Bronchial epithelial cell (primary cell): ENCODE results near the gene FBXO17. TPM values are rescaled to one million over a fixed set of nuclear protein-coding genes. Genes with fewer than 3 reads are reported as not detected.

Source experiments
- DNase-seq: peaks from one replicate; pipeline ENCODE4 v3.0.0-alpha.2; 2010; ENCODE audit warnings: low read depth
- FAIRE-seq: peaks from 2 replicates; lab custom pipeline; 2011; peaks lifted over from hg19 to GRCh38; lab: Jason Lieb, UNC
- H3K27me3 ChIP-seq: 2 replicates; pipeline ENCODE4 v1.5.1; 2011; ENCODE audit warnings: low read length; ENCODE audit not compliant: control insufficient read depth, insufficient read depth
- H3K36me3 ChIP-seq: 2 replicates; pipeline ENCODE4 v1.5.1; 2011; ENCODE audit warnings: low read length; ENCODE audit not compliant: control insufficient read depth, insufficient read depth
- H3K4me3 ChIP-seq: 2 replicates; pipeline ENCODE4 v1.5.1; 2011; ENCODE audit warnings: mild to moderate bottlenecking, low read depth, low read length, control low read depth
- total RNA-seq: library from RNA; depleted of rRNA; stranded (reverse); fragments of >200 nt; gene quantifications from 2 replicates; pipeline ENCODE4 v1.2.1, GENCODE V29; 2014
- TF ChIP-seq, protein P1 (sequence below): IDR thresholded peaks from 2 replicates; pipeline ENCODE4 v1.5.1; 2011; ENCODE audit warnings: mild to moderate bottlenecking, moderate library complexity, low read length, control low read depth, inconsistent platforms; ENCODE audit not compliant: insufficient read depth, severe bottlenecking

FBXO17 gene, protein sequence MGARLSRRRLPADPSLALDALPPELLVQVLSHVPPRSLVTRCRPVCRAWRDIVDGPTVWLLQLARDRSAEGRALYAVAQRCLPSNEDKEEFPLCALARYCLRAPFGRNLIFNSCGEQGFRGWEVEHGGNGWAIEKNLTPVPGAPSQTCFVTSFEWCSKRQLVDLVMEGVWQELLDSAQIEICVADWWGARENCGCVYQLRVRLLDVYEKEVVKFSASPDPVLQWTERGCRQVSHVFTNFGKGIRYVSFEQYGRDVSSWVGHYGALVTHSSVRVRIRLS
- total RNA-seq = 5.0 and 11.6 TPM in 2 replicates

DNA sequence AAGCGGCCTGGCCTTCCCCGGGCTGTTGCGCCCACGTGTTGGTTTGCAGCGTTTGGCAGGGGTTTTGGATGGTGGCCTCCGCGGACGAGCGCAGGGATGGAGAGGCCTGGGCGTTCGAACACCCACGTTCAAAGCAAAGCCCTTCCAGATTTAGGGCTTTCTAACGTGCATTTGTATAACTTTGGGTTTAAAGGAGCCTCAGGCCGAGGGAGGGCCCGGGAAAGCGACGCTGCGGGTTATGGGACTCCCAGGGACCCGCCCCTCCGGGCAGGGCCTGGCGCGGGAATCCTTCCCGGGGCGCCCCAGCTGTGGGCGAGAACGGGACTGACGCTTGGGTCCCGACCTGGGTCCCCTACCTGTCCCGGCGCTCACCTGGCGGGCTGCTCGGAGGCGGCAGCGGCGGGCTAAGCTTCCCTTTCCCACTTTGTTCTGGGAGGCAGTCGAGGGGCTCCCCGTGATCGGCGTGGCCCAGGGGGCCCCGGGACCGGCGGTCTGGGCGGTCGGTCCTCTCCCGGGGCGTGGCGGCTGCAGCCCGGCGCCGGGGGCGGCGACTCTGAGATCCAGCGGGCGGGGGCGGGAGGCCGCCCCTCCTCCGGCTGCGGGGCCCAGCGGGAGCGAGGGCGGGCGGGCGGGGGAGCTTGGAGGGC lies at the start of gene FBXO17:
Gene FBXO17, minus strand, starts transcription at position 529 of the 647 bp plus-strand sequence. CDS start 25,423 bp downstream, outside the sequence.
- DNase-seq (peak; percentile 34), FAIRE-seq (no peak)

DNA sequence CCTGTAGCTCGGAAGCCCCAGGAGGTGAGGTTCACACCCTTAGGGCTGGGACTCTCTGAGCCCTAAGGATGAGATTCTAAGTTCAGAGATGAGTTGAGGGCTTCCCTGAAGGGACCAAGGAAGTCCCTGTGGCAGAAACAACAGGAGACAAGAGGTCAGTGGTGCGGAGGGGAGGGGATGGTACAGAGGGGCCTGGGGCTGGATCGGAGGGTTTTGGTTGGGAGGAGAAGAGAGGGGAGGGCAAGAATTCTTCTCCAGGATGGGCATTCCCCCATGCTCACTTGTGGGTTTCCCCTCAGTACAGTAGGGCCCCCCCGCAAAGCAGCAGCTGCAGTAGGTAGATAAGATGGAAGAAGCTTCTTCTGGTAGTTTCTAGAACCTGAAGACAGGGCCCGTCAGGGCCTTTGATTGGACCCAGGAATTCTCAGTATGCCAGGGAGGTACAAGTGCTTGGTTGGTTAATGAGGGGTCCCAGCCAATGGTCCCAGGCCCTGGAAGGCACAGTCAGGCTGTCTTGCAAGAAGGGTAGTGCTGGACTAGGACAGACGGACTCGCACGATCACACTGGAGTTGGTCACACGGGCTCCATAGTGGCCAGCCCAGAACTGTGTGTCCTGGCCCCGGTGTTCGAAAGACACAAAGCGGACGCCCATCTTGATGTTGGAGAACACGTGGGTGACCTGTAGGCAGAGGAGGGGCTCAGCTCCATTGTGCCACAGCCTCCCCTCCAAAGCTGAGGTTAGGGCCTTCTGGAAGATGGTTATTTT lies 49.5 kb upstream of the FBXO17 start:
- Histone ChIP-seq H3K36me3 (no peaks in the 10 kb centered on the region), H3K27me3 (no peaks in the 10 kb centered on the region), H3K4me3 (no peak overlapping the region)
- TF ChIP-seq, protein P1, sequence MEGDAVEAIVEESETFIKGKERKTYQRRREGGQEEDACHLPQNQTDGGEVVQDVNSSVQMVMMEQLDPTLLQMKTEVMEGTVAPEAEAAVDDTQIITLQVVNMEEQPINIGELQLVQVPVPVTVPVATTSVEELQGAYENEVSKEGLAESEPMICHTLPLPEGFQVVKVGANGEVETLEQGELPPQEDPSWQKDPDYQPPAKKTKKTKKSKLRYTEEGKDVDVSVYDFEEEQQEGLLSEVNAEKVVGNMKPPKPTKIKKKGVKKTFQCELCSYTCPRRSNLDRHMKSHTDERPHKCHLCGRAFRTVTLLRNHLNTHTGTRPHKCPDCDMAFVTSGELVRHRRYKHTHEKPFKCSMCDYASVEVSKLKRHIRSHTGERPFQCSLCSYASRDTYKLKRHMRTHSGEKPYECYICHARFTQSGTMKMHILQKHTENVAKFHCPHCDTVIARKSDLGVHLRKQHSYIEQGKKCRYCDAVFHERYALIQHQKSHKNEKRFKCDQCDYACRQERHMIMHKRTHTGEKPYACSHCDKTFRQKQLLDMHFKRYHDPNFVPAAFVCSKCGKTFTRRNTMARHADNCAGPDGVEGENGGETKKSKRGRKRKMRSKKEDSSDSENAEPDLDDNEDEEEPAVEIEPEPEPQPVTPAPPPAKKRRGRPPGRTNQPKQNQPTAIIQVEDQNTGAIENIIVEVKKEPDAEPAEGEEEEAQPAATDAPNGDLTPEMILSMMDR = no peak
- no peak for FAIRE-seq
- DNase-seq = no peak

More for the DNA sequence above, at the start of gene FBXO17:
- Histone ChIP-seq H3K36me3 (no peaks in the 10 kb centered on the region), H3K4me3 (peak within 1 kb of the TSS; percentile 64), H3K27me3 (no peaks in the 10 kb centered on the region)
- TF ChIP-seq, protein P1 = no peak

DNA sequence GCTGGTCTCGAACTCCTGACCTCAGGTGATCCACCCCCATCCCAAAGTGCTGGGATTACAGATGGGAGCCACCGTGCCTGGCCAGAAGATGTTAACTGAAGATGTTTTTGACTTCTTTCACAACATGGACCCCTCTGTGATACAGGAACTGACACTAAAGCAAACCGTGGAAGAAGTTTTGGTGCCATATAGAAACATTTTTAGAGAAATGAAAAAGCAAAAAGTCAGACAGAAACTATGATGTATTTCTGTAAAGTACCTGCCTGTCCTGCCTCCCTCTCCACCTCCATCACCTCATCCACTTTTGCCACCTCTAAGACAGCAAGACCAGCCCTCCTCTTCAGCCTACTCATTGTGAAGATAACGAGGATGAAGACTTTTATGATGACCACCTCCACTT lies 45.5 kb upstream of the FBXO17 start:
- DNase-seq = no peak
- no peak for FAIRE-seq
- no peaks in the 10 kb centered on the region for H3K27me3 ChIP-seq
- no peak overlapping the region for H3K4me3 ChIP-seq
- H3K36me3 ChIP-seq = no peaks in the 10 kb centered on the region
- TF ChIP-seq, protein P1 = no peak

DNA sequence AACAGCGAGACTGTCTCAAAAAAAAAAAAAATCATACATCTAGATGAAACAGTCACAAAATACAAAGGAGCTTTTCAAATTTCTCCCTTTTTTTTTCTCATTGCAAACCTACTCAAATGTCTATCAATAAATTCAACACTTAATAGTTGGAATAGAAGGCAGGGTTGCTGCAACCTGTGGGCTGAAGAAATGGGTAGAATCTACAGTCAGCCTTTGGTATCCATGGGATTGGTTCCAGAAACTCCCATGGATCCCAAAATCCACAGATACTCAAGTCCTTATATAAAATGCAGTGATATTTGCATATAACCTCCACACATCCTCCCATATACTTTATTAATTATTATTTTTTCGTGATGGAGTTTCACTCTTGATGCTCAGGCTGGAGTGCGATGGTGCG lies 42.1 kb upstream of the FBXO17 start:
- no peak for DNase-seq
- TF ChIP-seq, protein P1 = no peak
- Histone ChIP-seq H3K36me3 (no peaks in the 10 kb centered on the region), H3K27me3 (no peaks in the 10 kb centered on the region), H3K4me3 (no peak overlapping the region)
- no peak for FAIRE-seq

DNA sequence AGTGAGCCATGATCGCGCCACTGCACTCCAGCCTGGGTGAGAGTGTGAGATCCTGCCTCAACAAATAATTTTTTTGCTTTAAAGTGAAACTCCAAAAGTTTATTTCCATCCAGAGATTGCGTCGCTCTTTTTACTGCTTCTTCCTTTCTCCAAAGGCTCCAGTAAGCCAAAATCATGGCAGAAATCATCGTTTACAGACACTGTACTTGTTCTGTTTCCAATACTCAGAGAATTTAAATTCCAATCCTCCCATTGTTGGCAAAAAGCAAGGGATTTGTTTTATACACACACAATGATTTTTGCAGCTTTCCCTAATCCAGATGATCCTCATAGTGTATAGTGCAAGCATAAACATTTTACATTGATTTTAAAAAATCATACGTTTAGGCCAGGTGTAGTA lies 41.5 kb upstream of the FBXO17 start:
- no peaks in the 10 kb centered on the region for H3K36me3 ChIP-seq
- TF ChIP-seq, protein P1 = no peak
- H3K27me3 ChIP-seq = no peaks in the 10 kb centered on the region
- FAIRE-seq = no peak
- DNase-seq = no peak
- H3K4me3 ChIP-seq = no peak overlapping the region
